RCC 7860 (cell line): ENCODE data around the gene C1QTNF3.
A peak's percentile ranks its signal among the peaks of the same experiment; 100 is the strongest.

Experiments
- DNase-seq: peaks from one replicate; pipeline ENCODE4 v3.0.0-alpha.2; 2015; ENCODE audit warnings: low spot score
- FAIRE-seq: peaks from 2 replicates; lab custom pipeline; 2012; peaks lifted over from hg19 to GRCh38; lab: Jason Lieb, UNC

The C1QTNF3 gene

GRCh38 chr5:34002629-34003328, 40.2 kb downstream of the C1QTNF3 start:
- no peak for FAIRE-seq
- peak; percentile 51 for DNase-seq

GRCh38 chr5:34001241-34001841, 41.7 kb downstream of the C1QTNF3 start:
- peak; percentile 94 for FAIRE-seq
- peak; percentile 83 for DNase-seq

- FAIRE-seq: no peak
- no peak for DNase-seq
Measured at GRCh38 chr5:33999978-34000377, 43.0 kb downstream of the C1QTNF3 start.

- FAIRE-seq (peak; percentile 71), DNase-seq (peak; percentile 65)
Measured at GRCh38 chr5:33997331-33997983, 45.6 kb downstream of the C1QTNF3 start.

DNA sequence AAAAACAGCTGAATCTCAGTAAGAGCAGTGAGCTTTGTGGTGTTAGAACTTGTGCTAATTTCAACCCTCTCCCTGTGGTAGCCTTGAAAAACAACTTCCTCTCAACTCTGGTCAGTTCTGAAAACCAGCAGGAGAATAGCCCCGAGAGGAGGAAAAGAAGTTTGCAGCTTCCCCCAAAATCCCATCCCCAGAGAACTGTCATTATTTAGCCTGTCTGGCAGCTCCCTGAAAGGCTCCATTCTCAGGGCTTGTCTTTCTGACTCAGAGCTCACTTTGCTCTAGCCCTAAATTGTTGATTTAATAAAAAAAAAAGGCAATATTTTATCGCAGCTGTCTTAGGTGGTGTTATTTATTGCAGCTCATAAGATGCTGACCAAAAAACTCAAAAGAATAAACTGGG, 47.1 kb downstream of the C1QTNF3 start:
- no peak for FAIRE-seq
- no peak for DNase-seq

DNA sequence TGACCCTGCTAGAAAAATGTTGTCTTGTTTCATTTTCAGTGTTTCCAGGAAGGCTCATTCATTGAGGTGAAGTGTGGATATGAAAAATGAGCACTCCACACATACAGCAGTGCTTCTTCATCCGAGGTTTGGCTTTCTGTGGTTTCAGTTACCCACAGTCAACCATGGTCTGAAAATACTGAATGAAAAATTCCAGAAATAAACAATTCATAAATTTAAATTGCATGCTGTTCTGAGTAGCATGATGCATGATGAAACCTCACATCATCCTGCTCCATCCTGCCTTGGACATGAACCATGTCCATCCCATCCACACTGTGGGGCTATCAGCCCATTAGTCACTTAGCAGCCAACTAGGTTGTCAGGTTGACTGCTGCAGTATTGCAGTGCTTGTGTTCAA, 48.2 kb downstream of the C1QTNF3 start:
- no peak for DNase-seq
- FAIRE-seq: no peak

DNA sequence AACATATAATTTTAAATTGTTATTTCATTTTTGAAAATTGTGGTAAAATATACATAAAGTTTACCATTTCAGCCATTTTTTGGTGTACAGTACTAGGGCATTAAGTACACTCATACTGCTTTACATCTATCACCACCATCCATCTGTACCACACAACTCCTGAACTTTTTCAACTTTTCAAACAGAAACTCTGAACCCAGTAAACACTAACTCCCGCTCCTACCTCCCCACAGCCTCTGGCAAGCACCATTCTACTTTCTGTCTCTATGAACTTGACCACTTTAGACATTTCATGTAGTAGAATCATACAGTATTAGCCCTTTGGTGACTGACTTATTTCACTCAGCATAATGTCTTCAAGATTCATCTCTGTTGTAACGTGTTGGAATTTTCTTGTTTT, 50.1 kb downstream of the C1QTNF3 start:
- FAIRE-seq: no peak

DNA sequence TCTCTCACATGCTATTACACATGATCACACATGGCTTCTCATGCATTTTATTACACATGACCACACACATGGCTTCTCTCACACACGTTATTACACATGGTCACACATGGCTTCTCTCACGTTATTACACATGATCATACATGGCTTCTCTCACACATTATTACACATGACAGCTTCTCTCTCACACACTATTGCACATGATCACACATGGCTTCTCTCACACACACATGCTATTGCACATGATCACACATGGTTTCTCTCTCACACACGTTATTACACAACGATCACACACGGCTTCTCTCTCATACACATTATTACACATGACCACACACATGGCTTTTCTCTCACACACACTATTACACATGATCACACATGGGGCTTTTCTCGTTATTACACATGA, 57.6 kb downstream of the C1QTNF3 start:
- no peak for FAIRE-seq
- DNase-seq: no peak

More for the DNA sequence above, 50.1 kb downstream of the C1QTNF3 start:
- DNase-seq: no peak

DNA sequence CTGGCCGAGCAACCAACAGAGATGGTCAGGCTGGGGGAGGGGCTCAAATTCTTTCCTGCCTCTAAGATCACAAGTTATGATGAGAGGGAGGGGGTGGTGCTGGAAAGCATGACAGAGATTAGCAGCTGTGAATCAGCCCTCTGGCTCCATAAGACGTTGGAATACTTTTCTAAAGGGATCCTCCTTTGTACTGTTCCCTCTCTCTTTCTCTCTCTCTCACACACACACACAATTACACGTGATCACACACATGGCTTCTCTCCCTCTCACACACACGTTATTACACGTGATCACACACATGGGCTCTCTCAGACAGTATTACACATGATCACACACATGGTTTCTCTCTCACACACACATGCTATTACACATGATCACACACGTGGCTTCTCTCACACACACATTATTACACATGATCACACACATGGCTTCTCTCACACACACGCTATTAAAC, 58.3 kb downstream of the C1QTNF3 start, which contains the start of gene SLC45A2:
Gene SLC45A2, minus strand, starts transcription at position 23 of the 454 bp plus-strand sequence. CDS start 110 bp downstream, outside the sequence.
- DNase-seq (no peak), FAIRE-seq (no peak)

DNA sequence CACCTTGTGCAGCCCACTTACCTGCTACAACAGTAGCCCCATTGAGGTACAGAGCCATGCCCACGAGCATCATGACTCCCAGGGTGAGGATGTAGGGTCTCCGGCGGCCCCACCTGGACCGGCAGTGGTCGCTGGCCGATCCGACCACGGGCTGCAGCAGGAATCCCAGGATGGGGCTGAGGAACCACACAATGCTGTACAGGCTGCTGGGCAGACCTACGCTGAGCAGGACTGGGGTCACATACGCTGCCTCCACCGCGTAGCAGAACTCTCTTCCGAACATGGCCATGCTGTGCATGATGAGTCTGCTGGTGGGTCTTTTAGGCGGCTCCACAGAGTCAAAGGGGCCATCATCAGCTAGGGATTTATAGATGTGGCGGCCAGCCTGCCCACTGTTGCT, 58.8 kb downstream of the C1QTNF3 start:
- FAIRE-seq (no peak), DNase-seq (no peak)

GRCh38 chr5:33981408-33982162, 61.4 kb downstream of the C1QTNF3 start:
- DNase-seq (no peak), FAIRE-seq (no peak)

- DNase-seq (no peak), FAIRE-seq (no peak)
Measured at GRCh38 chr5:33980030-33980429, 63.0 kb downstream of the C1QTNF3 start.

- FAIRE-seq (no peak), DNase-seq (no peak)
Measured at GRCh38 chr5:33978306-33978705, 64.7 kb downstream of the C1QTNF3 start.

DNA sequence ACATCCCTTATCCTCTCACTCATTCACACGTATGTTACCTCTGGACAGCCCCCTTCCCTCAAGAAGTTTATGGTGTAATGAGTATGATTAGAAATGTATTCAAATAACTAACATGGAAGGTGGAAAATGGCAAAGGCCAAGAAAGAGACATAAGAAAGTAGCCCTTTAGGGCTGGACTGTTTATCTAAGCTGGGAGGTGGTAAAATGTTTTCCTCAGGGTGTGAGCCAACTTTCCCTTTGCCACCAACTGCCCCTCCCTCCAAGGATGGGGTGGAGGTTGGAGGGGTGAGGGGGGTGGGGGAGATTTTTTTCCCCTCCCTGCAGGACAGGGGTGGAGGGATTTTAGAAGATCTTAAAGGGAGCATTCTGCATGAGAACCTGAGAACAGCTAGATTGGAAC, 66.7 kb downstream of the C1QTNF3 start:
- FAIRE-seq: no peak
- DNase-seq: no peak

- DNase-seq (no peak), FAIRE-seq (no peak)
Measured at GRCh38 chr5:33975852-33976251, 67.2 kb downstream of the C1QTNF3 start.

GRCh38 chr5:33973271-33973670, 69.7 kb downstream of the C1QTNF3 start:
- FAIRE-seq (no peak), DNase-seq (no peak)

DNA sequence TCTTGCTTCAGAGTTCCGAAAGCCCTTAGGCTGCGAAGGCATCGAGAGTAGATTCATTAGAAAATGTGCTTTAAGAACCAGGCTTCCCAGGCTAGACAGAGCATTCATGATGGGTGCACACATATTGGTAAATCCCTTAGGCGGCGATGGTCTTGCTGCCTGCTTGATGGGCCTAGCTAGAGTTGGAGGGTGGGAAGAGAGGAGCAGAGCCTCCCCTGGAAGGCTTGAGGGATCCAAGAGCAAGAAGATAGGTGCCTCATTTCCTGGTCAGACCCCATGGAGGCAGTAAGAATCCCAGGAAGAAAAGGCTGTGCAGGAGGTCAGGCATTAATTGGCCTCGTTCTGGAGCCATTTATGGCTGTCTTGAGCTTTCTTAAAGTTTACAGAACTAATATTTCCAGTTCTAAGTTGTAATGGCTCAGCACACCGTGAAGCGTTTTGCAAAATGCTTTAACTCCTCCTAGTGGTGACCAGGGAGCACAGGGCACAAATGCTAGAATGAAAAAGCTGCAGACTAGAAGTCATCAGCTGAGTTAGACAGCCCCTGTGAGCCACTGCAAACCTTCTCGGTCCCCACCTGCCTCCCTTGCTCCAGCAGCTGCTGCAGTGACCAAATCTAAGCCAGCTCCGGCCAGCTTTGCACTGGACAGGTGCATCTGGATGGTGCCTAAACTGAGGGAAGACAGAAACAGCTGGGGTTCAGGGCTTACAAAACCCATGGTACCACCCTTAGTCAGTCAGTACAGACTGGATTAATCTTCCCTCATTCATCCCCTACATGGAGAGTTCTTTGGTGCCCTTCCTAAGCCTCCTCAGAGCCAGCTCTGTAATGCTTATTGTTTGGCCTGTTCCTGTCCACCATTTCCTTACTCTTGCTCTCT, 73.2 kb downstream of the C1QTNF3 start:
- DNase-seq (peak; percentile 33), FAIRE-seq (no peak)

DNA sequence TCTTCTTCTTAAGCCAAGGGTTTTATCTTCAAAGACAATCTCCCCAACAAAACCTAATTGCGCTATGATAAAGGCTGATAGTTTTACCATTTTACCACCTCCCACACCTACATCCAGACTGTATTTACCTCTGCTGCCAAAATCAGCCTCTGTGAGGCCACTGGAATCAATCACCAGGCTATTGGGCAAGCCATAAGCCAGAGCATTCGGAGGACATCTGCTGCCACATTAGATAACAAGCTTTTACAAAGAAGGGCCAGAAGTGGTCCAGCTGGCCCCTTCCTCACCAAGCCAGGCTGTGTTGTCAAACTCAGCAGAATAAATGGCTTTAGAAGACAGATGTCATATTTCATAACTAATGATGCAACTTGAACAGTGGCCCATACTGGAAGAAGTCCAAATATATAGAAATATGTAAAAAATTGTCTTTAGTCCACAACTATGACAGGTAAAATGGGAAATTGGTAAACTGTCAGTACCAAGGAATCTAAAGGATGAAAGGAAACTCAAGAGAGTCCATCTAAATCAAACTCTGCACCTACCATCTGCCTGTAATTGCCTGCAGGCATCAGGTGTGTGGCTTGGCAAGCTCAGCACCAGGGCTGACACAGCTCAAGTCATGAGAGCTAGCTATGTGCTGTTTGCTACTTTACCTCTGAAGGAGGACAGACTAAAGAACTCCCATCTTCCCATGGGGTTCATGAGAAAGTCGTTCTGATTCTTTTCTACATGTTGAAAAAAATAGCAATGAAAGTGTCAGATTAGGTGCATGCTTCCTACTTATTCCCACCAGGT, 74.6 kb downstream of the C1QTNF3 start:
- FAIRE-seq (no peak), DNase-seq (no peak)
